HG02970 (cell line): ENCODE measurements around the gene OGN.

Experiments used
- ATAC-seq: cut with Tn5 transposase; IDR thresholded peaks from one replicate; pipeline ENCODE4 v1.9.1; 2021; ENCODE audit warnings: mild to moderate bottlenecking, moderate library complexity, moderate number of reproducible peaks; ENCODE audit not compliant: unreplicated experiment, low FRiP score

Gene OGN

DNA sequence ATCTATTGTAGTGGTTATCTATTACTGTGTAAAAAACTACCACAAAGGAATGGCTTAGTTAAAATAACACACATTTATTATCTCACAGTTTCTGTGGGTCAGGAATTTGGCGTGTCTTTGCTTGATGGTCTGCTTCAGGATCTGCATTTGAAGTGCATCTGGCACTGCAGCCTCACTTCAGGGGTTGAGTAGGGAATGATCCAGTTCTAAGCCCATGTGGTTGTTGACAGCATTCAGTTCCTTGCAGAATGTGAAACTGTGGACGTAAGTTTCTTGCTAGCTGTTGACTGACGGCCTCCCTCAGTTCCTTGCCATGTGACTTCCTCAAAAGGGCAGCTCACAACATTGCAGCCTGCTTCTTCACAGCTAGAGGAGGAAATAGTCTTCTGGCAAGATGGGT is 2.1 kb upstream of the OGN start:
- no peak for ATAC-seq

DNA sequence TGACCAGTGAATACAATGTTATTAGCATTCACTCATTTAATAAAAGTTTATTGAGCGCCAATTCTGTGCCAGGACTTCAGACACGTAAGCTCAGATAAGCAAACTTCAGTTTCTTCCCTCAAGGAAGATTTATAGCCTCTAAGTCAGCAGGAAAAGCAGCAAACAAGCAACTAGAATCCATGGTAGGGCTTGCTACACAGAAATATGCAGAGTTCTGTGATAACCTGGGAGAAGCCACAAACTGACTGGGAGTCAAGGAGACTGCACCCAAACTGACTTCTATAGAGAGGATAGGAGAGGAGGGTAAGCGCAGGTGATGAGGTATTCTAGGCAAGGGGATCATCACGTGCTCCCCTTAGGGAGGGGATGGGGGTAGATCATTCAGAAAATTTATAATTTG is 1.4 kb upstream of the OGN start:
- no peak for ATAC-seq

DNA sequence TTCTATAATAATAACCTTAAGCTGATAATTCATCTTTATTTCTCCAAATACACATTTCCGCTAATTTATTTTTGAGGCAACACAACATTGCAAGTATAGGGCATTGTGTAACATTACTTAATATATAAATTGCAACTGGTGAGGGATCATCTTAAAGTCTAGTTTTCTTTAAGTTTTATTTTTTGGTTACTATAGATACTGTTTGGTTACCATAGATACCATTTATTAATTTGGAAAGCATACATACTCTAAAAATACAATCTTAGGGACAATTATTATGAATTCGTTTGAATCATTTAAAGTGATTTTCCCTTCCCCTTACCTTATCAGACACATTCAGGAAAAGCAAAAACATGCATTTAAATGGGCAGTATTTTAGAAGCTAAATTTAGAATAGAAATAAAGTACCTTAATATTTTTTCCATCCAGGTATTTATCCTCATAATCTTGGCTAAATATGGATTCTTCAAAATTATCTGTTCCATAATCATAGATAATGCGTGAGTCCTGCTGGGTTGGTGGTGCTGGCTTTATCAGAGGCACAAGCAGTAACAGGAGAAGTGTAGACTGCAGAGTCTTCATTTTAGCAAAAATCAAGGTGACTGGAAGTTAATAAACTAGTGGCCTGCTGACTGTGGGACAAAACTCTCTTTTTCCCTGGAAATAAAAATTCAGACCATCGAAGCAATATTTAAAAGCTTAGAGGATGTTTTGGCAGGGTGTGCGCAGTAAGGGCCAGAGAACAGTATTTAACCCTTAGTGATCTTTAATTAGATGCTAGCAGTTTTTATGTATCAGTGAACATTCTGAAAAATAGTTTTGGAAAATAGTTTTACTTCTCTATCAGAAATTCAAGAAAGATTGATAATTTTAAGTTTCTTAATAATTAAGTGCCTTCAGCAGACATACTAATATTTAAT is 1.3 kb downstream of the OGN start:
- no peak for ATAC-seq

DNA sequence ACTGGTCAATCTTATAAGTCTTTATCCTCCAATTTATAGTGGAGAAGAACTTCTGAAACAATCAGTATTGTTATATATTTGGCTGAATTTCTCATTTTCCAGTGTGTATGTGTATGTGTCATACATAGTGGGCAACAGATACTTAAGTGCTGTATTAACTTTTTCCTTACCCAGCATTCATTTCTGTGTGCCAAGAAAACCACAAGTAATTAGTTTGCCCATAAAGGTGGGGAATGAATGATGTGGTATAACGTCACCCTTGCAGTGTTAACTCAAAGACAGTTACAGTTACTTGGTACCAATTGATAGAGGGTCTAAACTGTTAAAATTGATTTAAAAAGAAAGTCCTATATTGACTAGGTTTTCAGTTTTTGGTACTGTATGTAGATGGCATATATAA is 2.0 kb downstream of the OGN start:
- no peak for ATAC-seq

DNA sequence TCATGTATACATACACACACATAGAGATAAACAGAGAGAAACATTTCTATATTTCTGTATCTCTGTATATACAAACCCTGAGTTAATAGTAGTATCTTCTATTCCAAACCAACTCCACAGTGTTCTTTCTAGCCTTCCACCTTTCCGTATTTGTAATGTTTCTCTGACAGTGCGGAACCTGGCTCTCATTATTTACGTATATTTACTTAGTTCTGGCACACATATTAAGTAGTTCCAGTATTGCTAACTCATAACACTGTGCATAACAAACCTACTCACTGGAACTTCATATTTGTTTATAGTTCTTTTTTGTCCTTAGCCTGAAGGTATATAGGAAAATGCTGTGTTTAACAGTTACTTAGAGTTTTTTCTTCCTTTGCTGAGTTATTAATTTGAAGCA is 6.5 kb downstream of the OGN start:
- no peak for ATAC-seq

DNA sequence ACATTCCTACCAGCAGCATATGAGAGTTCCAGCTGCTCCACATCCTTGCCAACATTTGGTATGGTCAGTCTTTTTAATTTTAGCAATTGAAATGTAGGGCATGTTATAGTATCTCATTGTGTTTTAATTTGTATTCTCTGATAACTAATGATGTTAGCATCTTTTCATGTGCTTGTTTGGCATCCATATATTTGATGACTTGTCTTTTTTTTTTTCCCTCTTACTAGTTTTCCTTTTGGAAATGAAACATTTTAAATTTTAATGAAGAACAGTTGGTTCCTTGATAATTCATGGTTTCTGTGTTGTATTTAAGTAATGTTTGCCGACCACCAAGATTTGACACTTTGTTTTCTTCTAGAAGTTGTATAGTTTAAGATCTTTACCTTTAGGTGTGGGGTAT is 8.8 kb downstream of the OGN start:
- no peak for ATAC-seq

DNA sequence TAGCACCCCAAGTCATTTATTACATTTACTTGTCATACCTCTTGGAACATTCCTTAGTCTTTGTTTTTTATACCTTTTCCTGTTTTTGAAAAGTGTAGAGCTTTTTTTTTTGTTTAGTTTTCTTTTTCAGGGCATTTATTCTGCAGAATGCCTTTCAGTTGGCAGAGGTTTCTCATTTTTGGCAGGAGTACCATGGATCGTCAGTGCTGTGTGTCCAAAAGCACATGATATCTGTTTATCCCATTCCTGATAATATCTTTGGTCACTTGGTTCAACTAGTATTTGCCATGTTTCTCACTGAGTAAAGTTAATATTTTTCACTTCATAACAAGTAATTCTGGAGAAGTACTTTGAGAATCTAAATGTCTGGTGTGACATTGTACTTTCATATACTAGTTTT is 10.7 kb downstream of the OGN start:
- ATAC-seq = no peak

DNA sequence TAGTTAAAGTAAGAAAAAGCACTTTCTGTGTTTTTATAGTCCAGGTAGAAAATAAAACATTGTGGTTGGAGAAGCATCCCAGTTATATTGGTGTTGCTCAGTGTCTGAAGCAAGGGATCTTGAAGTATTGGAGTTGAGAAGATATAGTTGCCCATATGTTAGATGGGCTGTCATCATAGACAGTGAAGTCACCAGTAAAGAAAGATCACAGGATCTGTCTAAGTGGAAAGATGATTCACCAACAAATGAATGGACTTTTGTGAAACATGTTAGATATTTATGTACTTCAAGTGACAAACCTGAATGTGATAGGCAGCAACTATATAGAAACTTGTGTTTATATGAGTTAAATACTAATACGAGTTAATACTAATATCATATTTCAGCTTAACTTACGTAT is 11.7 kb downstream of the OGN start:
- ATAC-seq = no peak

DNA sequence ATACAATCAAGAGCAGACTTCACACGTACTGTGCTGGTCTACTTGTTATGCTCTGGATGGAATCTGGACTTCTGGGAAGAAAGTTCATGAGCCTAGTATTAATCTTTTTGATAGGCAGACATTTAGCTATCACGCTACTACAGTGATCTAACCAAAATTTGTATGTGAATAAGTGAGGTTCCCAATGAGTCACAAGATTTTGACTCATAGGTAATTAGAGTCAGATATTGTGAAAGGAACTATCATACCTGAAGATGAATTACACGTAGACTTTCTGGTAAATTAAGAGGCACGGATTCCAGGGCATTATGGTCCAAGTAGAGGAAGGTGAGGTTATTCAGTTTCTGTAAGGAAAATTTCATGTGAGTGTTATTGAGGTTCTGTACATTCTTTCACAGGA is 18.4 kb downstream of the OGN start:
- ATAC-seq = no peak

DNA sequence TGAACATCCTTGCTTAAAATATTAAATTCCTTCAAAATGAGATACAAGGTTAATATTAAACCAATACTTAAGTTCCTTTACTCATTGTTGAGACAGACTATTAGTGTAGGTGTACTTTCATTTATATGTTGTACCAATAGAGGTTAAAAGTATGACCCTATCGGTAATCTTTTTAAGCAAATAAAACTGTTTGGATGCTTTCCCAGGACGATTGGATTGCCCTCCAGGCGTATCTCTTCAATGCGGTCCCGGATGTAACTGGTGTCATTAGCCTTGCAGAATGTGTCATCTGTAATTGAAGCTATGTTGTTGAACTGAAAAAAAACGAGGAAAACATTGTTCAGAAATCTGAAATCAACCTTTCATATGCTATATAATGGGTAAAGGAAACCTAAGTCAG is 18.9 kb downstream of the OGN start:
- ATAC-seq = no peak

DNA sequence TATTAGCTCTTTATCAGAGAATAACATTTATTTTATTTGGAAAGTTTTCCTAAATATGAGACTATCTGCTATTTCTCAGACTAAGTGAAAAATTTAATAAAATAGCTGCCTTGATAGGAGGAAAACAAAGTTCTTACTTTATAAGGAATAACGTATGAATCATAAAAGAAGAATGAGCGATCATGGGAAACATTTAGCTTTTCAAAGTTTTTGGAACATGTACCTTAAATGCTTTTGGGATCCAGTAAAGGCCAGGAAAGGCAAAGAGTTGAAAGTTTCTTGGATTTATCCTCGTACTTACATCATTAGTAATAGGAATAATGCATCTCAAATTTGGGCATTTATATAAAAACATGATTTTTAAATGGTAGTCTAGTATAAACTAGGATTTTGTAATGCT is 19.4 kb downstream of the OGN start:
- no peak for ATAC-seq

DNA sequence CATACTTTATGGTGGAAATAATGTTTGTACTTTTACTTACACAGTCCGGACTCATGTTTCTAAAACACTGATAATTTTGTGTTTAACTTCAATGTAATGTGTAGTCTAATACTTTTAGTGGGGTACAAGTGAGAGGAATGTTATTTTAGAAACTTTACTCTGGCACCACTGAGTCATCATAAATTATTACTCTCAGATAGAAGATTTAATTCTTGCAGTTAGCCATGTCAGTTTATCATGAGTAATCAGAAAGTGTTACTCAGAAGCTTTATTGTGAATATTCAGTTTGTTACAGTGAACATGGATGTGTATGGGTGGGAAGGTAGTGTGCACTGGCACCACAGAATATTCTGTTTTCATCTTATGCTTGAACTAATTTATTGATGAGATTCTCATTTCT is 20.0 kb downstream of the OGN start:
- no peak for ATAC-seq

DNA sequence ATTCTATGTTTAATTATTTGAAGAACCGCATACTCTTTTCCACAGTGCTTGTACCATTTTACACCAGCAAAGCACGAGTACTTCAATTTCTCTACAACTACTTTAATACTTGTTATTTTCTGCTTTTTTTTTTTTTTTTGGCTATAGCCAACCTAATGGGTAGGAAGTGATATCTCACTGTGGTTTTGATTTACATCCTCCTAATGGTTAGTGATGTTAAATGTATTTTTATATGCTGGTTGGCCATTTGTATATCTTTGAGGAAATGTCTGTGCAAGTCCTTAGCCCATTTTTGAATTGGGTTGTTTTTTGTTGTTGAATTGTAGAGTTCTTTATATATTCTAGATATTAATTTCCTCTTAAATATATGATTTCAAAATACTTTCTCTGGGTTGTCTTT is 22.6 kb downstream of the OGN start:
- no peak for ATAC-seq

DNA sequence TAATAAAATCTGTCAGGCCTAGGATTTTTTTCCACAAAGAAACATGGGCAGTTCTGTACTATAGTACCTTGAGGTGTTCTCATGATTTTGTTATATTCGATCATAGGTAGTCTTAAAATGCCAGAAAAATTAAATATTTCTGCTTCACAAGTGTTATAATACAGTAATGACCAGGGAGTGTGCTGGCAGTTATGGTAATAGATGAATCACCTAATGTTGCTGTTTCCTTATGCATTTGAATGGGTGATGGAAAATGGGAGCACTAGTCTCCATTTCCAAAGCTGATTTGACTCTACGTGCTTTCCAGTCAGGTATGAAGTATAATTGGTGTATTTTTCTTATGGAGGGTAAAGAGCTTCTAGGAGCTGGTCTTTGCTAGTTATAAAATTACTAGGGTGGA is 23.8 kb downstream of the OGN start:
- ATAC-seq = no peak

DNA sequence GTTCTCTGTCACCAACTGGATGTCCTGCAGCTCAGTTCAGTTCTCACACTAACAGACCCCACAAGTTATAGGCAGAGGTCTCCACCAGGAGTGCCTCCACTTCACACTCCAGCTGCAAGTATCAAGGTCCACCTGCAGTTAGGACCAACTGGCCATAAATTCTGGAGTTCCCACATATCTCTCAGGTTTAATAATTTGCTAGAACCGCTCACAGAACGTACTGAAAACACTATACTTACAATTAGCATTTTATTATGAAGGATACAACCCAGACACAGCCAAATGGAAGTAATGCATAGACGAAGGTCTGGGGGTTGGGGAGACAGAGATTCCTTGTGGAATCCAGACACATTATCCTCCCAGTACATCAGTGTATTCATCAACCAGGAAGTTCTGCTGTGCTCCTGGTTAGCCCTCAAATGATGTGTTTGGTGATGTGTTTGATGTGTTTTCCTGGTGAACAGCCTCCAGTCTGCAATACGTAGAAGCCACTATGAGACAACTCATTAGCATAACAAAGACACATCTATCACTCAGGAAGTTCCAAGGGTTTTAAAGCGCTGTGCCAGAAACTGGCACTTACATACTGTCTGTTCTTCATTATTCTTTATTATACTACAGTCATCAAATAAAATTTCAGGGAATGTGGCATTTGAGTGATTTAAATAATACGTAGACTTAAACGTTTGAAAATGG is 25.4 kb downstream of the OGN start:
- ATAC-seq = no peak

DNA sequence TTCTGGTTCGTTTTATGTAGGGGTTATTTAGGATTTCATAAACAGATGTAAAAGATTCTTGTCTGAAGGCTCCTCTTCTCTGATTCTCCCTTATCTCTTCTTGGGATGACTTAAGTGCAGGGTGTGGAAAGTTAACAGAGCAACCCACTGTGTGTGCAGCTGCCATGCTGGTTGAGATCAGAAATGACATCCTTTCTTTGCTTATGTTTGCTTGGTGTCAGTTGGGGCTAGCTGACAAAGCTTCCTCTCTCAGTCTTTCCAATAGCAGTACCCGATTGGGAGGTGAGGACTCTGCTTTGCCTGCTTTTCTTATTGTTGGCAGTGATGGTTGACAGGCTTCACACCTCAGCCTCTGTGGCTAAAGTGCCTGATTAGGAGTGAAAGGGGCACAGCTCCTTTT is 26.5 kb downstream of the OGN start:
- ATAC-seq = no peak

DNA sequence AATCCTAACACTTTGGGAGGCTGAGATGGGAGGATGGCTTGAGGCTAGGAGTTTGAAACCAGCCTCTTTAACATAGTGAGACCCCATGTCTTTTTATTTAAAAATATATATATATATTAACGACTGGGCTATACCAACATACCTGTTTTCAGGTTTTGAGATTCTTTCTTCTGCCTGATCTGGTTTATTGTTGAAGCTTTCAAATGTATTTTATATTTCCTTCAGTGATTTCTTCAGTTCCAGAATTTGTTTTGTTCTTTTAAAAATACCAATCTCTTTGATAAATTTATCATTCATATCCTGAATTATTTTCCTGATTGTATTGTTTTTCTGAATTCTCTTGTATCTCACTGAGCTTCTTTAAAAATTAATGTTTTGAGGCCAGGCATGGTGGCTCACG is 31.2 kb downstream of the OGN start:
- ATAC-seq = no peak

DNA sequence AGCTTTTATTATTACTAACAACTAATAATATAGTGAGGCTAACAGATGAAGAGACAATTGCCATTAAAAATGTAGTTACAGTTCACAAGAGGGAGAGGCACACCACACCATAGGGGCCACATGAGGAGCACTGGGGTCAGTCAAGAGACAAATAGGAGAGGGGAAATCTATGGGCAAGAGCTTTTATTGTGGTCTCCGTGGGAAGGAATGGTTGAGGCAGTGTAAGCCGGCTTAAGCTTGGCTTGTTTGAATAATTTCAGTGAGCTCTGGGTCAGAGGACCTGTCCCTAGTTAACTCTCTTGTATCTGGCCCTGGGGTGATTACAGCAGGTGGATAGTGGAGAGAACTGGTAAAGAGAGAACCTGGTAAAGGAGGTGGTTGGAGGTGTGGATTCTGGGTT is 35.3 kb downstream of the OGN start:
- no peak for ATAC-seq

DNA sequence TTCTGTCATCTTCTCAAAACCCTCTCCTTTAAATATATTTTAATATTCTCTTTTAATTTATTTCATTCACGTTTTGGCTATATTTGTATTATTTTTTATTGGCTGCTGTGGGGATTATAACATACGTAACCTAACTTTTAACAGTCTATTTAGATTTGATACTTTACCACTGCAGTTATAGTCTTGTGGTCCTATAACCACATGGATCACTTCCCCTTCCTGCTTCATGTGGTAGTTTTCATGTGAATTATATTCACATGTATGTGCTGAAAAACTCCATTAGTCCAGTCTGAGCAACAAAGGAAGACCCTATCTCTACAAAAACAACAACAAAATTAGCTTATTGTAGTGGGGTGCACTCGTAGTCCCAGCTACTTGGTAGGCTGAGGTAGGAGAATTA is 44.3 kb downstream of the OGN start:
- no peak for ATAC-seq

DNA sequence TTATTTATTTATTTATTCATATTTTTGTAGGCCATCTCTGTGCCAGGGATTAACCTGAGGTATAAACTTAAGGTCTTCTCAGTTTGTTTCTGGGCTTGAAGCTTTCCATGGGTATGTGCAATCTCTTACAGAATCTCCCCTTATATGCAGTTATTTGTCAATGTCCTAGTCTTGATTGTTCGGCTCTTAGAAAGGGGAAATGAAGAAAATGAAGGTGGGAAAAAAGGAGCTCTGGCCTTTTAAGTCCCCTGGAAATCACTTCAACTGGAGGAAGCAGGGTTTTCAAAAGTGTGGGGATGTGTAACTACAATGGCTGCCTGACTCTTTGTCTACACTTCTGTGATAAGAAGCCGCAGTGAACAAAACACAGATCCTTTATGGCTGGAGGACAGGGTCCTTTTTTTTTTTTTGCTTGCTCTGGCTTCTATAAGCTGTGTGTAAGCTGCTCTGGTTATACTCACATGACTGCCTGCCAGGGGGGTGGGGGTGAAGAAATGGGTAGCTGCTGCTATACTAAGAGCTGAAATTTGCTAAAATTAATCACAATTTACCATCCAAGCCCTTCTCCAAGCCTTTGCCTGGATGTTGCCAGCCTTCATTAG is 44.9 kb downstream of the OGN start:
- no peak for ATAC-seq

DNA sequence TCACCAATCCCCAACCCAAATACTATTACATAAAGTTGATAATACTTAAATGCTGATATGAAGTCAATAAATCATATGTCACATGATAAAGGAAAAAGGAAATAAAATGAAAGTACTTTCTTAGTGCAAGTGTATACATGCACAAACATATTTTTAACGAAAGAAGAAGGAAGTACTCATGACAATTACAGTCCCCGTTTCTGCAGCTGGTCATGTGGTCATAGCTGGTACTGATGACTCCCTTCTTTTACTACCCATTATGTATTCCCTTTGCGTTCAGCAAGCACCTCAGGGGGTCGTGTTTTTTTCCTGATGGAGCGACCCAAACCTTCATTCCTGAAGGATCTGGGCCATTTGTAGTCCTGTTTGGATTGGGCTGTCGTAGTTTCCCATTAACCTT is 51.3 kb downstream of the OGN start:
- ATAC-seq = no peak

DNA sequence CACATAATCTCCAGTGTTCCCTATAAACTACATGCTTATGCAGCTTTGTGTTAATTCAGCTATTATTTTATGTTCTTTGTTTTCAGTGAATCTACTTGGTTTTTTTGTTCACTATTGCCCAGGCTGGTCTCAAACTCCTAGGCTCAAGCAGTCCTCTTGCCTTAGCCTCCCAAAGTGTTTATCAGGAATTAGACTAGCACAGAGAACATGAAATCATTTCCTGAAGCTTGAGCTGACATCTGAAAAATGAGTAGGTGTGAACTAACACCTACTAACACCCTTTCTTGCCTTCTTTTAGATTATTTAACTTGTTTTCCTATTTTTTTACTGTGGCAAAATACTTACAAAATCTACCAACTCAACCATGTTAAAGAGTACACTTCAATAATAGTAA is 53.6 kb downstream of the OGN start:
- ATAC-seq = no peak
